GM23248 (cell line): ENCODE data around the gene RNF130.

Source experiments
- EZH2 ChIP-seq: fragments of 200-600 bp; sonication (generic); IDR thresholded peaks from 2 replicates; pipeline ENCODE4 v1.6.1; 2018; ENCODE audit warnings: antibody characterized with exemption, mild to moderate bottlenecking; ENCODE audit not compliant: insufficient read depth, poor library complexity, severe bottlenecking
- EZH2phosphoT487 ChIP-seq: fragments of 200-600 bp; sonication (generic); IDR thresholded peaks from 2 replicates; pipeline ENCODE4 v1.6.1; 2018; ENCODE audit warnings: antibody characterized with exemption, moderate library complexity, mild to moderate bottlenecking, low read depth; ENCODE audit not compliant: insufficient read depth

GRCh38 chr5:179914032-179914755 lies 157.4 kb downstream of the RNF130 start:
- no peak for TF ChIP-seq EZH2phosphoT487
- no peak for TF ChIP-seq EZH2
